Purkinje cell (primary cell): ENCODE data around the gene SYNPO2L. TPM values are rescaled to one million over a fixed set of nuclear protein-coding genes. Genes with fewer than 3 reads are reported as not detected.

Source experiments
- polyA plus RNA-seq: library from polyadenylated mRNA; unstranded; fragments of >200 nt; fragmentation: Nextera tagmentation; gene quantifications from 2 replicates; pipeline ENCODE4 v1.2.1, GENCODE V29; 2014

Gene SYNPO2L
- polyA plus RNA-seq = not detected in 2 replicates

GRCh38 chr10:73655990-73656298 lies at the start of gene SYNPO2L:
Gene SYNPO2L, minus strand, starts transcription at chr10:73656029. Its CDS starts 107 bp downstream, at chr10:73655922.

GRCh38 chr10:73697675-73698159 lies 41.9 kb upstream of the SYNPO2L start, which contains the start of gene AGAP5:
Gene AGAP5, minus strand, starts transcription at chr10:73698109. Its CDS starts 354 bp downstream, at chr10:73697755.

GRCh38 chr10:73641328-73642060 lies 14.3 kb downstream of the SYNPO2L start, which contains the start of gene MYOZ1:
Gene MYOZ1, minus strand, starts transcription at chr10:73641474. Its CDS starts 1,457 bp downstream, at chr10:73640017.

Other genes with a start within 250 kb of the SYNPO2L start
- 126 and 140 TPM in 2 replicates for gene ANXA7, start 242.0 kb downstream of the SYNPO2L start, polyA plus RNA-seq
- gene MSS51, start 222.5 kb downstream of the SYNPO2L start, polyA plus RNA-seq = 0.20 and 0.36 TPM in 2 replicates
- gene PPP3CB, start 160.0 kb downstream of the SYNPO2L start, polyA plus RNA-seq = 163 and 177 TPM in 2 replicates
- gene USP54, start 64.7 kb downstream of the SYNPO2L start, polyA plus RNA-seq = 4.4 and 7.7 TPM in 2 replicates
- not detected in 2 replicates for gene MYOZ1, start 14.6 kb downstream of the SYNPO2L start, polyA plus RNA-seq
- gene AGAP5, start 42.1 kb upstream of the SYNPO2L start, polyA plus RNA-seq = 0.27 and 2.5 TPM in 2 replicates
- 10.0 and 14.2 TPM in 2 replicates for gene SEC24C, start 88.3 kb upstream of the SYNPO2L start, polyA plus RNA-seq
- 107 and 110 TPM in 2 replicates for gene CHCHD1, start 126.0 kb upstream of the SYNPO2L start, polyA plus RNA-seq
- 20.9 and 29.9 TPM in 2 replicates for gene ZSWIM8, start 129.6 kb upstream of the SYNPO2L start, polyA plus RNA-seq
- 1.5 and 1.8 TPM in 2 replicates for gene NDST2, start 155.6 kb upstream of the SYNPO2L start, polyA plus RNA-seq
- gene CAMK2G, start 218.5 kb upstream of the SYNPO2L start, polyA plus RNA-seq = 3.8 and 24.9 TPM in 2 replicates